Right atrium auricular region (tissue), 2 donors: ENCODE data around the gene HMGB4. TPM values are rescaled to one million over a fixed set of nuclear protein-coding genes. Genes with fewer than 3 reads are reported as not detected.

Experiments used
- DNase-seq: peaks from one replicate; pipeline ENCODE4 v3.0.0-alpha.2; 2019; ENCODE audit warnings: low spot score
- H3K27ac ChIP-seq, 2 donors: fragments of 200-600 bp; sonication (generic); 1 replicate in 1 of 2; 2 replicates in 1 of 2; pipeline ENCODE4 v1.5.1; 2016 to 2019
- H3K27me3 ChIP-seq, 2 donors: fragments of 200-600 bp; sonication (generic); one replicate each; pipeline versions ENCODE4 v1.5.1 to v1.6.0; 2017 to 2019
- H3K36me3 ChIP-seq: fragments of 200-600 bp; sonication (generic); one replicate; pipeline ENCODE4 v1.5.1; 2016
- H3K4me1 ChIP-seq, 2 donors: fragments of 200-600 bp; sonication (generic); one replicate each; pipeline versions ENCODE4 v1.5.1 to v1.6.0; 2017 to 2019
- H3K4me3 ChIP-seq, 2 donors: fragments of 200-600 bp; sonication (generic); 1 replicate in 1 of 2; 2 replicates in 1 of 2; pipeline ENCODE4 v1.5.1; 2017 to 2019; ENCODE audit warnings: mild to moderate bottlenecking in 1 of 2, moderate library complexity in 1 of 2
- H3K9me3 ChIP-seq, 2 donors: fragments of 200-600 bp; sonication (generic); one replicate each; pipeline ENCODE4 v1.5.1; 2019
- total RNA-seq, 2 donors: library from RNA; depleted of rRNA; stranded (reverse); fragments of >200 nt; gene quantifications; one replicate each; pipeline ENCODE4 v1.1.0, GENCODE V29; 2016
- TF ChIP-seq, protein P1 (sequence below), 2 donors: fragments of 200-600 bp; sonication (generic); IDR thresholded peaks; one replicate each; pipeline ENCODE4 v1.5.1; 2019; ENCODE audit warnings: antibody characterized with exemption in 2 of 2

The HMGB4 gene
- total RNA-seq, 2 donors from 2014 or later, result not detected

DNA sequence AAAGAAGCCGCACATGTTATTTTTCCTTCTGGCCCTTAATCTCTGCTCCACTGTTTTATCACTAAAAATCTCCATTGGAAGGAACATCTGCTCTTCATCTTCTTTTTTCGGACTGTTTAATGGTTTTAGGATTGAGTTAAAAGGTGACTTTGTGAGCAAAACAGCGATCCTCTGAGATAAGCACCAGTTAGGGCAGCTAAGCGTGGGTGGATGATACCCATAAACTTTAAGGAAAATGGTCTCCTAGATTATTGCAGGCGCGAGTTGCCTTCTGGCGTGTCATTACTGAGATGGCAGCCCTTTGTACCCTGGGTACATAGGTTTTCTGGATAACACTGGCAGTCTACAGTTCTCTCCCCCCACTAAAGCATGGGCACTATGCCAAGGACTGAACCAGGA is 44.0 kb upstream of the HMGB4 start:
- Histone ChIP-seq H3K36me3 (no peaks in the 10 kb centered on the region), H3K9me3 (no peaks in the 10 kb centered on the region), H3K4me1 (no peaks in the 10 kb centered on the region), H3K27me3 (no peaks in the 10 kb centered on the region), H3K27ac (no peak overlapping the region), H3K4me3 (no peak overlapping the region)
- TF ChIP-seq, protein P1, sequence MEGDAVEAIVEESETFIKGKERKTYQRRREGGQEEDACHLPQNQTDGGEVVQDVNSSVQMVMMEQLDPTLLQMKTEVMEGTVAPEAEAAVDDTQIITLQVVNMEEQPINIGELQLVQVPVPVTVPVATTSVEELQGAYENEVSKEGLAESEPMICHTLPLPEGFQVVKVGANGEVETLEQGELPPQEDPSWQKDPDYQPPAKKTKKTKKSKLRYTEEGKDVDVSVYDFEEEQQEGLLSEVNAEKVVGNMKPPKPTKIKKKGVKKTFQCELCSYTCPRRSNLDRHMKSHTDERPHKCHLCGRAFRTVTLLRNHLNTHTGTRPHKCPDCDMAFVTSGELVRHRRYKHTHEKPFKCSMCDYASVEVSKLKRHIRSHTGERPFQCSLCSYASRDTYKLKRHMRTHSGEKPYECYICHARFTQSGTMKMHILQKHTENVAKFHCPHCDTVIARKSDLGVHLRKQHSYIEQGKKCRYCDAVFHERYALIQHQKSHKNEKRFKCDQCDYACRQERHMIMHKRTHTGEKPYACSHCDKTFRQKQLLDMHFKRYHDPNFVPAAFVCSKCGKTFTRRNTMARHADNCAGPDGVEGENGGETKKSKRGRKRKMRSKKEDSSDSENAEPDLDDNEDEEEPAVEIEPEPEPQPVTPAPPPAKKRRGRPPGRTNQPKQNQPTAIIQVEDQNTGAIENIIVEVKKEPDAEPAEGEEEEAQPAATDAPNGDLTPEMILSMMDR (IDR thresholded peaks at IDR 0.05), result no peak
- DNase-seq, result peak; percentile 4

DNA sequence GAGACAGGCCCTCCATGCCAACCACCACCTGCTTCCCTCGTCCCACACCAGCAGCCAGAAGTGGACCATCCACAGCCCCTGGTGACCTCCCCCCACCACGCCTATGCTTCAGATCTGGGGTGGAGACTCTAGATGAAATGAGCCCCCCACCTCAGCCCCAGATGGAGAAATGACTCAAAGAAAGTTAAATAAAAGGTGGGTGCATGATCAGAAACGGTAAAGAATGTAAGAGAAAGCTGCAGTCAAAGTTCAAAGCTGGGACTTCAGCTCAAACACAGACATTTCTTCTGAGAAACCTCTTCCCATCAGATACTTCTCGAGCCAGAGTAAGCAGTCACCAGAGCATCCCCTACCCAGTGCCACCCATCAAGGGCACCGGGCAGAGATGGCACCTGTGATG is 43.1 kb upstream of the HMGB4 start:
- TF ChIP-seq, protein P1 (IDR thresholded peaks at IDR 0.05), result no peak
- H3K9me3 ChIP-seq, result no peaks in the 10 kb centered on the region
- no peaks in the 10 kb centered on the region for H3K4me1 ChIP-seq
- no peaks in the 10 kb centered on the region for H3K36me3 ChIP-seq
- DNase-seq, result no peak
- H3K4me3 ChIP-seq, result no peak overlapping the region
- H3K27me3 ChIP-seq, result no peaks in the 10 kb centered on the region
- no peak overlapping the region for H3K27ac ChIP-seq

DNA sequence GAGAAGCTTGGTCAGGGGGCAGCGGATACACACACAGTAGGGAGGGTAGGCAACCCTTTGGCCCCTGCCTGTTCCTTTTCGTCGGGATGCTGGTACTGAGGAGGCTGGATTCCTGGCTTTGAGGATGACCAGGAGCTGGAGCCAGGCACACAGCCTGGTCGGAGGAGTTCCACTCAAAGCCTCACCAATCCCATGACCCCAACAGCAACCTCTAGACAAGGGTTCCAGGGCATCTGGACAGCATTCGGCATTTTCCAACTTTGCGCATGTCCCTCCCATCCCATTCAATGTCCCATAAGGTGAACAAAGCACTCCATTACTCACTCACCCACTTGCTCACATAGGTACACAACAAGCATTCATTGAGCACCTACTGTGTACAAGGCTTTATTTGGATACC is 42.6 kb upstream of the HMGB4 start:
- TF ChIP-seq, protein P1 (IDR thresholded peaks at IDR 0.05), result no peak
- no peak overlapping the region for H3K4me3 ChIP-seq
- no peak overlapping the region for H3K27ac ChIP-seq
- no peaks in the 10 kb centered on the region for H3K27me3 ChIP-seq
- H3K36me3 ChIP-seq, result no peaks in the 10 kb centered on the region
- H3K9me3 ChIP-seq, result no peaks in the 10 kb centered on the region
- no peaks in the 10 kb centered on the region for H3K4me1 ChIP-seq
- no peak for DNase-seq

DNA sequence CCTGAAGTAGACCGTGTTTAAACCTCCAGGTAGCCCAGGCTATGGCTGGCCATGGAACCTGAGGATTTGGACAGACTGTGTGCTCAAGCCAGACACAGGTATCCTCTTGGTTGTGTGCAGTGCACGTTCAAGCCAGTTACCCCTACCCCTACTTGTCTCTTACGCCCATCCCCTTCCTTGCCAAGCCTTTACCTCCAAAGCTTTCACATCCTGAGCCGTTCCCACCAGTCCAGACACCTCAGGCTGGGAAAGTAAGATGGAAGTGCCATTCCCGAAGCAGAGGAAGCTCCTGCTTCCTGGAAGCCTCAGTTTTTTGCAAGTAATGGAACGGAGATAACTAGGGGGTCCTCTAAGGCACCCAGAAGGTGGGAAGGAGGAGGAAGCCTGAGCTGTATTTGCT is 41.5 kb upstream of the HMGB4 start:
- no peak for DNase-seq
- TF ChIP-seq, protein P1 (IDR thresholded peaks at IDR 0.05), result no peak
- Histone ChIP-seq H3K9me3 (no peaks in the 10 kb centered on the region), H3K27ac (no peak overlapping the region), H3K4me1 (no peaks in the 10 kb centered on the region), H3K36me3 (no peaks in the 10 kb centered on the region), H3K27me3 (no peaks in the 10 kb centered on the region), H3K4me3 (no peak overlapping the region)

DNA sequence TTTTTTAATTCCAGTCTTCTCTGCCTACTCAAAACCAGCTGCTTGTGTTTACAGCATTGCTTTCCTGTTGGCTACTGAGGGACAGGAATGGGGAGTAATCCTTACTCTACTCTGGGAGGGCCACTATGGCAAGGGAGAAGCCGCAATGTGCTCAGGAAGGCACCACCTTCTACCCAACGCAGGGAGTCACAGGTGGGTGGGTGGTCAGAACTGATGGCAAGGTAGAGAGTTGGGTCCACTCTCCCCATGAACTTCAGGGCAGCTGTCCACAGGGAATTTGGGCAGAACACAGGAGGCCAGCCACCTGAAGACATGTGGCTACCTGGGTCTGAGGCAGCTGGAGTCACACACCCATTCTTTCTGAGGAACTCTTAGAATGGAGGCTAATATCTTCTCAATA is 40.5 kb upstream of the HMGB4 start:
- peak; percentile 23 for DNase-seq
- no peaks in the 10 kb centered on the region for H3K4me1 ChIP-seq
- H3K27ac ChIP-seq, result no peak overlapping the region
- no peaks in the 10 kb centered on the region for H3K9me3 ChIP-seq
- no peaks in the 10 kb centered on the region for H3K36me3 ChIP-seq
- no peaks in the 10 kb centered on the region for H3K27me3 ChIP-seq
- H3K4me3 ChIP-seq, result no peak overlapping the region
- TF ChIP-seq, protein P1 (IDR thresholded peaks at IDR 0.05), result no peak

DNA sequence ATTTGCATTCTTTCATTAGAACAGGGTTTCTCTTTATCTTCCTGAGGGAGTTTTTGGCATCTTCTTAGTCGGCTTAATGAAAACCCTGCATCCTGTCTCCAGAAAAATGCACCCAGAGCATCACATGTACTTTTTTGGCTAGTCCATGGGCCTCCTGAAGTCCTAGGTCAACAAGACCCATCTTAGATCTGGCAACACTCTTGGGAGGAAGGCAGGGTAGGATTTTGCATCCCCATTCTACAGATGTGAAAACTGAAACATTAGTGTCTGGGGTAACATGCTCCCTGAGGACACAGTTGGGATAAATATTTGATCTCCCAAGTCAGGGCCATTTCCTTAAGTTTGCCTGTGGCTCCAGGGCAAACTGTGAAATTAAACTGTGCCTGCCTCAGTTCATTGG is 40.0 kb upstream of the HMGB4 start:
- H3K4me1 ChIP-seq, result no peaks in the 10 kb centered on the region
- no peaks in the 10 kb centered on the region for H3K27me3 ChIP-seq
- H3K36me3 ChIP-seq, result no peaks in the 10 kb centered on the region
- TF ChIP-seq, protein P1 (IDR thresholded peaks at IDR 0.05), result no peak
- peak; percentile 9 for DNase-seq
- no peaks in the 10 kb centered on the region for H3K9me3 ChIP-seq
- no peak overlapping the region for H3K4me3 ChIP-seq
- no peak overlapping the region for H3K27ac ChIP-seq
